SK-N-SH (cell line): Measurements from ENCODE around the gene RABGGTB. TPM values are rescaled to one million over a fixed set of nuclear protein-coding genes. Genes with fewer than 3 reads are reported as not detected.
"Not testable (repeated sequence)": the region's sequence is repeated elsewhere in the genome, so short reads cannot be mapped to it uniquely, and the experiment has no call there.

Experiments used
- CTCF ChIA-PET: fragments of 300-600, 350-600 bp; formaldehyde crosslinking; extraction: SDS; loops from one replicate; lab custom pipeline; 2021; lab: Yijun Ruan, JAX
- POLR2A ChIA-PET: fragments of 350-600 bp; sonication (Branson Sonifier 250); formaldehyde crosslinking; extraction: SDS; loops from one replicate; lab custom pipeline; 2020; ENCODE audit warnings: antibody characterized with exemption, inconsistent platforms; lab: Yijun Ruan, JAX
- DNase-seq: peaks from one replicate; pipeline ENCODE4 v3.0.0; 2012
- H2AFZ ChIP-seq: fragments of 200-600 bp; sonication (generic); 2 replicates; pipeline ENCODE4 v1.8.1; 2016; ENCODE audit warnings: antibody characterized with exemption, mild to moderate bottlenecking, low read depth
- H3F3A ChIP-seq: fragments of 200-600 bp; sonication (generic); replicated peaks from 2 replicates; pipeline ENCODE3; 2016; ENCODE audit warnings: antibody characterized with exemption, mild to moderate bottlenecking; ENCODE audit not compliant: insufficient read depth
- H3K27ac ChIP-seq, 2 experiments: fragments of 200-500 bp in 1 of 2; fragments of 200-600 bp in 1 of 2; sonication (Bioruptor generic) in 1 of 2; sonication (generic), shearing (Covaris generic) in 1 of 2; 2 replicates each; pipeline versions ENCODE4 v1.5.1 to v1.6.1; 2014 to 2016; ENCODE audit warnings: low read depth in 2 of 2, inconsistent platforms in 1 of 2, low read length in 1 of 2, mild to moderate bottlenecking in 1 of 2, mixed read lengths in 1 of 2
- H3K27me3 ChIP-seq: fragments of 200-600 bp; sonication (generic), shearing (Covaris generic); 2 replicates; pipeline ENCODE4 v1.6.1; 2016; ENCODE audit warnings: mixed run types; ENCODE audit not compliant: insufficient read depth
- H3K36me3 ChIP-seq, 2 experiments: fragments of 200-500 bp in 1 of 2; fragments of 200-600 bp in 1 of 2; sonication (Bioruptor generic) in 1 of 2; sonication (generic) in 1 of 2; replicated peaks in 1 of 2; 2 replicates each; pipeline versions ENCODE3 to v1.5.1; 2014 to 2016; ENCODE audit warnings: low read length in 1 of 2, mild to moderate bottlenecking in 1 of 2; ENCODE audit not compliant: insufficient read depth in 2 of 2, control insufficient read depth in 1 of 2
- H3K4me1 ChIP-seq, 2 experiments: fragments of 200-500 bp in 1 of 2; fragments of 200-600 bp in 1 of 2; sonication (Bioruptor generic) in 1 of 2; sonication (generic), shearing (Covaris generic) in 1 of 2; 2 replicates each; pipeline versions ENCODE4 v1.5.1 to v1.6.1; 2014 to 2016; ENCODE audit warnings: low read depth in 1 of 2, low read length in 1 of 2, mixed run types in 1 of 2; ENCODE audit not compliant: insufficient read depth in 2 of 2, control insufficient read depth in 1 of 2
- H3K4me2 ChIP-seq: fragments of 200-600 bp; sonication (generic), shearing (Covaris generic); 2 replicates; pipeline ENCODE4 v1.6.1; 2017; ENCODE audit warnings: mixed run types
- H3K4me3 ChIP-seq, 2 experiments: fragments of 200-500 bp in 1 of 2; fragments of 200-600 bp in 1 of 2; sonication (Bioruptor generic) in 1 of 2; sonication (generic), shearing (Covaris generic) in 1 of 2; 2 replicates each; pipeline versions ENCODE4 v1.5.1 to v1.8.1; 2014 to 2016; ENCODE audit warnings: low read depth in 2 of 2, inconsistent platforms in 1 of 2, low read length in 1 of 2, mild to moderate bottlenecking in 1 of 2, mixed read lengths in 1 of 2, moderate library complexity in 1 of 2
- H3K79me2 ChIP-seq: fragments of 200-600 bp; sonication (generic); 2 replicates; pipeline ENCODE4 v1.8.1; 2017; ENCODE audit warnings: mild to moderate bottlenecking; ENCODE audit not compliant: insufficient read depth
- H3K9ac ChIP-seq: fragments of 200-600 bp; sonication (generic); 2 replicates; pipeline ENCODE4 v1.6.1; 2017; ENCODE audit warnings: mixed run types
- H3K9me2 ChIP-seq: fragments of 200-600 bp; sonication (generic); 2 replicates; pipeline ENCODE4 v1.6.1; 2017; ENCODE audit warnings: mixed run types
- H3K9me3 ChIP-seq: fragments of 200-600 bp; sonication (generic); 2 replicates; pipeline ENCODE4 v1.6.1; 2017; ENCODE audit warnings: mixed run types, mild to moderate bottlenecking, moderate library complexity
- H4K20me1 ChIP-seq: fragments of 200-600 bp; sonication (generic); 2 replicates; pipeline ENCODE4 v1.6.1; 2017; ENCODE audit warnings: mild to moderate bottlenecking, mixed run types; ENCODE audit not compliant: insufficient read depth
- GATA2 ChIP-seq: sonication (generic); formaldehyde crosslinking; IDR thresholded peaks from 2 replicates; pipeline ENCODE4 v1.5.0; 2020; ENCODE audit warnings: mild to moderate bottlenecking, missing genetic modification reagents
- JUND ChIP-seq: IDR thresholded peaks from 2 replicates; pipeline ENCODE4 v1.4.0; 2012
- MXI1 ChIP-seq: IDR thresholded peaks from 2 replicates; pipeline ENCODE4 v1.6.1; 2012; ENCODE audit warnings: mild to moderate bottlenecking, low read depth, low read length, improper control_type of control experiment
- NFIC ChIP-seq: IDR thresholded peaks from 2 replicates; pipeline ENCODE4 v1.4.0; 2012; ENCODE audit warnings: borderline replicate concordance
- POLR2AphosphoS5 ChIP-seq: IDR thresholded peaks from 2 replicates; pipeline ENCODE4 v1.6.1; 2012; ENCODE audit warnings: low read depth, low read length
- RAD21 ChIP-seq: IDR thresholded peaks from 2 replicates; pipeline ENCODE4 v1.6.1; 2012; ENCODE audit warnings: mild to moderate bottlenecking, low read length
- RFX5 ChIP-seq: IDR thresholded peaks from 2 replicates; pipeline ENCODE4 v1.6.1; 2012; ENCODE audit warnings: mild to moderate bottlenecking, improper control_type of control experiment, low read length
- SMC3 ChIP-seq: IDR thresholded peaks from 2 replicates; pipeline ENCODE4 v1.6.1; 2012; ENCODE audit warnings: low read depth, low read length, improper control_type of control experiment
- TCF12 ChIP-seq: IDR thresholded peaks from 2 replicates; pipeline ENCODE4 v1.4.0; 2012
- WGBS: methylation state at CpG from one replicate; pipeline ENCODE4 v1.1.6; 2017; ENCODE audit warnings: low lambda C conversion rate; 5-methylcytosine and 5-hydroxymethylcytosine counted together
- polyA plus RNA-seq, 3 experiments: library from polyadenylated mRNA; depleted of rRNA; stranded (reverse); fragments of >200 nt; gene quantifications; 2 replicates each; pipeline ENCODE4 v1.2.3, GENCODE V29; 2012
- TF ChIP-seq, protein P1 (sequence below): fragments of 150-350 bp; IDR thresholded peaks from 2 replicates; pipeline ENCODE4 v1.6.1; 2016; ENCODE audit warnings: mild to moderate bottlenecking, low read depth, low read length
- TF ChIP-seq, protein P2 (sequence below): IDR thresholded peaks from 2 replicates; pipeline ENCODE4; 2012

The RABGGTB gene
- polyA plus RNA-seq, 1 of the 3 experiments (the other 2 are of a cell fraction), result 59.0 TPM

DNA sequence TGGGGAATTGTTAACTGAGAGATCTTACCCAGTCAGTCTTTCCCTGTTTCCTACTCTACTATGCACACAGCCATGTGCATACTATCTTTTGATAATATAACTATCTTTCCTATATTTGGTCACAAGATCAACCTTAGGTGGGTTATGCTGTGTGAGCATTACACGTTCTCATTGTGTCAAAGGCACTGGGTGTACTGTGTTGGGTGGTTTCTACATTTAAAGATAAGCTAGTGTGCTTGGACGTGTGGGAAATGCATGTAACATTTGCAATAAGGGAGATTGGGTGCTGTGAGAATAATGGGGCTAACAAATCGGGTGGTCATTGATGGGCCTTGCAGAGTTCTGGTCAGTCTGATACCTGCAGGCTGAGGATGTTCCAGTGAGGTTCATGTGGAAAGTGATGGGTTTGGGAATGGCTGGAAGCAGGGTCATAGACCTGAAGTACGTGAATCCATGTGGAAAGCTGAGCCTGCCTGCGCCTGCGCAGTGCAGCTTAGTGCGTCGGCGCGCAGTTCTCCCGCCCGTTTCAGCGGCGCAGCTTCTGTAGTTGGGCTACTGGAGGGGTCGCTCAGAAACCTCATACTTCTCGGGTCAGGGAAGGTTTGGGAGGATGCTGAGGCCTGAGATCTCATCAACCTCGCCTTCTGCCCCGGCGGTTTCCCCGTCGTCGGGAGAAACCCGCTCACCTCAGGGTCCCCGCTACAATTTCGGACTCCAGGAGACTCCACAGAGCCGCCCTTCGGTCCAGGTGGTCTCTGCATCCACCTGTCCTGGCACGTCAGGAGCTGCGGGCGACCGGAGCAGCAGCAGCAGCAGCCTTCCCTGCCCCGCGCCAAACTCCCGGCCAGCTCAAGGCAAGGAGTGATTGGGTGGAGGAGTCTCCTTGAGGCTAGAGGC lies 10.6 kb downstream of the RABGGTB start, which contains the start of gene MSH4:
TSS of gene MSH4 (plus strand) at position 507 of the 897 bp plus-strand sequence. CDS start at position 611, 104 bp downstream.
- Histone ChIP-seq H4K20me1 (peaks cover 38% of the 10 kb centered on the region), H3K79me2 (peaks cover 19% of the 10 kb centered on the region; the same call in 1 of the 2 replicates), H3K36me3 (peaks cover 40 to 50% of the 10 kb centered on the region in 2 experiments), H3K27me3 (no peaks in the 10 kb centered on the region), H3F3A (peaks cover 64% of the 10 kb centered on the region), H3K4me3 (no peak within 1 kb of the TSS)
- POLR2A ChIA-PET, result interaction anchor here (1.7 kb wide), 1 partner anchor 11 kb away, joined by 8 read pairs; the partner anchor contains the start of gene RABGGTB
- 97% methylated on average over 26 of the region's 34 CpGs for WGBS
- no peak for TF ChIP-seq SMC3
- 0 out of 2 replicates have a peak, but pooled peaks have one; percentile 2 for TF ChIP-seq JUND
- TF ChIP-seq, all 33 proteins: peak for 1
- peak; percentile 11 for DNase-seq
- H3K27ac ChIP-seq, result no peak within 1 kb of the TSS
- H3K9me2 ChIP-seq, result no peaks in the 10 kb centered on the region
- no peak within 1 kb of the TSS for H3K9ac ChIP-seq
- H2AFZ ChIP-seq, result no peak within 1 kb of the TSS
- CTCF ChIA-PET, result no interaction called here
- no peak within 1 kb of the TSS for H3K4me2 ChIP-seq
- peaks cover 0 to 8% of the 10 kb centered on the region in 2 experiments; a peak in 1 of 4 replicates for H3K4me1 ChIP-seq
- no peaks in the 10 kb centered on the region for H3K9me3 ChIP-seq

DNA sequence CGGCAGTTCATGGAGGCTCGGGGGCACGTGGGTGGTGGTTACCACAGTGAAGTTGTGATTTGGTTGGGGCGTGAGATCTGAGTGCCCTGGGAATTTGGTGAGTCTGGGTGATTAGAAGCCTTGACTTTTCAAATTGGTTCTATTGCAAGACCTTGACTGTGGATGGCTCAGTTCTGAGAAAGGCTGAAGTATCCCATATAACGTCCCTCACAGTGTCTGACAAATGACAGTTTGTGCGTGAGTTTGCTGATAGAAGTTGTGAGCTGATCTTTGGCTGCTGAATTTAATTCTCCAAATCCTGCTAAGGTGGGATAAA lies 11.2 kb downstream of the RABGGTB start:
- peaks cover 0 to 3% of the 10 kb centered on the region in 2 experiments; a peak in 1 of 4 replicates for H3K4me1 ChIP-seq
- H3K9me2 ChIP-seq, result no peaks in the 10 kb centered on the region
- peaks cover 58% of the 10 kb centered on the region for H3F3A ChIP-seq
- H3K79me2 ChIP-seq, result peaks cover 14% of the 10 kb centered on the region; the same call in 1 of the 2 replicates
- no peak overlapping the region for H3K4me3 ChIP-seq
- no peak overlapping the region for H2AFZ ChIP-seq
- no peak overlapping the region for H3K27ac ChIP-seq
- TF ChIP-seq POLR2AphosphoS5, result peak; percentile 55
- TF ChIP-seq, protein P1, sequence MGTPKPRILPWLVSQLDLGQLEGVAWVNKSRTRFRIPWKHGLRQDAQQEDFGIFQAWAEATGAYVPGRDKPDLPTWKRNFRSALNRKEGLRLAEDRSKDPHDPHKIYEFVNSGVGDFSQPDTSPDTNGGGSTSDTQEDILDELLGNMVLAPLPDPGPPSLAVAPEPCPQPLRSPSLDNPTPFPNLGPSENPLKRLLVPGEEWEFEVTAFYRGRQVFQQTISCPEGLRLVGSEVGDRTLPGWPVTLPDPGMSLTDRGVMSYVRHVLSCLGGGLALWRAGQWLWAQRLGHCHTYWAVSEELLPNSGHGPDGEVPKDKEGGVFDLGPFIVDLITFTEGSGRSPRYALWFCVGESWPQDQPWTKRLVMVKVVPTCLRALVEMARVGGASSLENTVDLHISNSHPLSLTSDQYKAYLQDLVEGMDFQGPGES, result no peak
- H4K20me1 ChIP-seq, result peaks cover 32% of the 10 kb centered on the region
- no peak overlapping the region for H3K9ac ChIP-seq
- peaks cover 34 to 44% of the 10 kb centered on the region in 2 experiments for H3K36me3 ChIP-seq
- POLR2A ChIA-PET, result no interaction called here
- no peak overlapping the region for H3K4me2 ChIP-seq
- 86% methylated on average over 6 of the region's 6 CpGs for WGBS
- no peaks in the 10 kb centered on the region for H3K27me3 ChIP-seq
- DNase-seq, result no peak
- CTCF ChIA-PET, result no interaction called here
- H3K9me3 ChIP-seq, result no peaks in the 10 kb centered on the region

DNA sequence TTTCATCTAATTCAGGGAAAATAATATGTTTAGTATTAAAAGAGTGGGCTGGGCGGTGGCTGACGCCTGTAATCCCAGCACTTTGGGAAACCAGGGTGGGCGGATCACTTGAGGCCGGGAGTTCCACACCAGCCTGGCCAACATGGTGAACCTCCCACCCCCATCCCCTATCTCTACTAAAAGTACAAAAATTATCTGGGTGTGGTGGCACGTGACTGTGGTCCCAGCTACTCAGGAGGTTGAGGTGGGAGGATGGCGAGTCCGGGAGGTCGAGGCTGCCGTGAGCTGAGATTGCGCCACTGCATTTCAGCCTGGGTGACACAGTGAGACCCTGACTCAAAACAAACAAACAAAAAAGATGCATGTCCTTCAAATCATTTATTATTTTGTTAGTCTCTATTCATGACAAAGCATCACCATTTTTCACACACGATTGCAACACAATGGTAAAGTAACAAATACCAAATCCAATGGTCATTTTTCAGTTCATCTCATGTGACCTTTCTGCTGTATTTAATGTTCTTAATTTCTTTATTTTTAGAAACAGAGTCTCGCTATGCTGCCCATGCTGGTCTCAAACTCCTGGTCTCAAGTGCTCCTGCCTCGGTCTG lies 11.7 kb downstream of the RABGGTB start:
- no peaks in the 10 kb centered on the region for H3K4me1 ChIP-seq
- 95% methylated on average over 13 of the region's 13 CpGs for WGBS
- H2AFZ ChIP-seq, result no peak overlapping the region
- H3K27ac ChIP-seq, result no peak overlapping the region
- peaks cover 31 to 39% of the 10 kb centered on the region in 2 experiments for H3K36me3 ChIP-seq
- CTCF ChIA-PET, result no interaction called here
- no peaks in the 10 kb centered on the region for H3K9me2 ChIP-seq
- H3F3A ChIP-seq, result peaks cover 53% of the 10 kb centered on the region
- peaks cover 9% of the 10 kb centered on the region; the same call in 1 of the 2 replicates for H3K79me2 ChIP-seq
- H3K27me3 ChIP-seq, result no peaks in the 10 kb centered on the region
- H3K4me3 ChIP-seq, result no peak overlapping the region
- peaks cover 27% of the 10 kb centered on the region for H4K20me1 ChIP-seq
- POLR2A ChIA-PET, result interaction anchor here (1.0 kb wide), 1 partner anchor 12 kb away, joined by 3 read pairs; the partner anchor contains the start of gene RABGGTB
- no peak overlapping the region for H3K4me2 ChIP-seq
- TF ChIP-seq GATA2 (CRISPR knock-in tag) (no peak), TCF12 (no peak), NFIC (no peak), MXI1 (no peak), RAD21 (no peak), RFX5 (no peak)
- TF ChIP-seq, protein P2, sequence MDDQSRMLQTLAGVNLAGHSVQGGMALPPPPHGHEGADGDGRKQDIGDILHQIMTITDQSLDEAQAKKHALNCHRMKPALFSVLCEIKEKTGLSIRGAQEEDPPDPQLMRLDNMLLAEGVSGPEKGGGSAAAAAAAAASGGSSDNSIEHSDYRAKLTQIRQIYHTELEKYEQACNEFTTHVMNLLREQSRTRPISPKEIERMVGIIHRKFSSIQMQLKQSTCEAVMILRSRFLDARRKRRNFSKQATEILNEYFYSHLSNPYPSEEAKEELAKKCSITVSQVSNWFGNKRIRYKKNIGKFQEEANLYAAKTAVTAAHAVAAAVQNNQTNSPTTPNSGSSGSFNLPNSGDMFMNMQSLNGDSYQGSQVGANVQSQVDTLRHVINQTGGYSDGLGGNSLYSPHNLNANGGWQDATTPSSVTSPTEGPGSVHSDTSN, result no peak
- no peak for DNase-seq
- no peaks in the 10 kb centered on the region for H3K9me3 ChIP-seq
- no peak overlapping the region for H3K9ac ChIP-seq

DNA sequence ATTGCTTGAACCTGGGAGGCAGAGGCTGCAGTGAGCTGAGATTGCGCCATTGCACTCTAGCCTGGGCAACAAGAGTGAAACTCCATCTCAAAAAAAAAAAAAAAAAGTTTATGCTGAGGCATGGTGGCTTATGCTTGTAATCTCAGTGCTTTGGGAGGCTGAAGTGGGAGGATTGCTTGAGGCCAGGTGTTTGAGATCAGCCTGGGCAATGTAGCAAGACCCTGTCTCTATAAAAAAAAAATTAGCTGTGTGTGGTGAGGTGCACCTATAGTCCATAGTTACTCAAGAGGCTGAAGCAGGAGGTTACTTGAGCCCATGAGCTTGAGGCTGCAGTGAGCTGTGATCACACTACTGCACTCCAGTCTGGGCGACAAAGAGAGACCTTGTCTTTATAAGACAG lies 15.4 kb downstream of the RABGGTB start:
- POLR2A ChIA-PET, result not testable (repeated sequence)
- CTCF ChIA-PET, result interaction anchor here (0.9 kb wide), 1 partner anchor 9 kb away, joined by 3 read pairs; no protein-coding TSS in a partner anchor

More for the DNA sequence above, 15.4 kb downstream of the RABGGTB start:
- H2AFZ ChIP-seq, H3K9ac ChIP-seq, H3K4me1 ChIP-seq, H3K79me2 ChIP-seq, H4K20me1 ChIP-seq, H3K9me2 ChIP-seq, H3K4me3 ChIP-seq, DNase-seq, H3K4me2 ChIP-seq, H3K27ac ChIP-seq, H3K27me3 ChIP-seq, H3K36me3 ChIP-seq, H3K9me3 ChIP-seq: not testable (repeated sequence)
- peaks cover 19% of the 10 kb centered on the region for H3F3A ChIP-seq
- WGBS, result 100% methylated on average over 2 of the region's 2 CpGs
